Stimulated activated CD4-positive, alpha-beta T cell treated with anti-CD3 and anti-CD28 coated beads, Interleukin-4, amount 100 ng/mL, for 4 hours (primary cell): Measurements from ENCODE around the gene TBL1X.

ENCODE experiments used
- DNase-seq, 2 experiments: peaks; one replicate each; pipeline ENCODE4 v3.0.0-alpha.2; 2020

TBL1X gene

DNA sequence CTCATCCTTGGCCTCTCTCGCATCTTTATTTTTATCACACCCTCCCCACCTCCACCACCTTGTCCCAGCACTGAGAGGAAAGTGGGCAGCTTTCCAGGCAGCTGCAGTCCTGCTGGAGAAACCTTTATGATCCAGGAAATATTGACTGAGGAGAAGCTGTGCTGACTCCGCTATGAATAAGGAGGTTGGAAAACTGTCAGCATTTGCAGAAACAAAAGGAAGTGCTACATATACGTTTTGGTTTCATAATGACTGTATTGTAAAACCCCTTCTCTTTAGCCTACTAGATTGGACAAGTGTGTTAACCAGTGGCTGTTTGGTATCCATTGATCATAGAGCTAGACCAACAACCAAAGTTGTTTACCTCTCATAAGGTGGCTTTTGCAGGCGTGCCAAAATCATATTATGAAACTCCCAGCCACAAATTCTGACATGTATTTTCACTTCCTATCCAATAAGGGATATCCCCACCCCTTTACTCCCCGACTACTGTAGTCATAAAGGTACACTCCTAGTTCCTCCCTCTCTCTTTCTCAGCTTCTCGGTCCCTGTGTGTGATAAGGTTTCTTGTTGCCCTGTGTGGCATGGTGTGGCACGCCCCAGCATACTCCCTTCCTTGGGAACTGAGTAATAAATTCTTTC lies 212.4 kb downstream of the TBL1X start:
- DNase-seq: peak in 1 of 2 experiments; percentile 1

DNA sequence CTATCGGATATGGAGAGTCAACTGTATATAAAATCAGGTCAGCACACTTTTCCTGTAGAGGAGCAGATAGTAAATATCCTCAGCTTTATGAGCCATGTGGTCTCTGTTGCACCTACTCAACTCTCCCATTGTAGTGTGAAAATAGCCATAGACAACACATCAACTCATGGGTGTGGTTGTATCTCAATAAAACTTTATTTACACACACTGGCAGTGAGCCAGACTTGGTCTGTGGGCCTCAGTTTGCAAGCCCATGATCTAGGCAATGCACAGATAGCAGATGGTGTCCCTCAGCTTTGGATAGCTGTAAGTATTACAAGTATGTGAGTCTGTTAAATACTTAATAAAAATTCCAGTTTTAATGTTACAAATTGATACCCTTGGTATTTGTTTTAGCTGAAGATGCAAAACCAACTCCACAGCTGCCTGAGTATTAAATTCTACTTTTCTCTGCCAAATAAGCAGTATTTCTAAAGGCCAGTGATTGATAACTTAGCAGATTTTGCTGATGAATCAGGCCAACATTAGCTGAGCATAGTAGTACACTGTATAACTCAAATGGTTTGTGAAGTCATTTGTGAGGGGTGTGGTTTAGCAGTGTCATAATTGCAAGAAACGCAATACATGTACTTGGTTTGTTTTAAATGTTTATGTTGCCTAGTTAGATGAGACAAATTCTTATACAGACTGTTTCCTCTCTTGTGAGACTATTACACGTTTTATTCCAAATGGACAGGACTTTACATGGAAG lies 213.5 kb downstream of the TBL1X start:
- no peak for DNase-seq

DNA sequence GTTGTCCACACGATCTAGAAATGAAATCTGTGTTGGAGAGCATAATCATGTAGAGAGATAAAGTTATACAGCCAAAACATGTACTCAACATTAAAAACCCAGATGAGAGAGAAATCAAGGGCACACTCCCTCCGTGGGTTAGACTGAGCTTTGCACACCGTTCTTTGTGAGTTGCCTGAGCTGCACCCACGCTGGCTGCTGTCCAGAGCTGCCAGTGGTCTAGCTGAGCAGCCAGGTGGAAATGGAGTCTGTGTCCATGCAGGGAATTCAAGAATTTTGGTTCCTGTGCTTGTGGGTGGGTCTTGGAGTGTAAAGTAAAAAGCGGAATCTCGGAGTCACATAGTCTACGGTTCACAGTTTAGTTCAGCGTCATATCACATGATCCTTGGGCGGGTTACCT lies 216.2 kb downstream of the TBL1X start:
- no peak for DNase-seq

DNA sequence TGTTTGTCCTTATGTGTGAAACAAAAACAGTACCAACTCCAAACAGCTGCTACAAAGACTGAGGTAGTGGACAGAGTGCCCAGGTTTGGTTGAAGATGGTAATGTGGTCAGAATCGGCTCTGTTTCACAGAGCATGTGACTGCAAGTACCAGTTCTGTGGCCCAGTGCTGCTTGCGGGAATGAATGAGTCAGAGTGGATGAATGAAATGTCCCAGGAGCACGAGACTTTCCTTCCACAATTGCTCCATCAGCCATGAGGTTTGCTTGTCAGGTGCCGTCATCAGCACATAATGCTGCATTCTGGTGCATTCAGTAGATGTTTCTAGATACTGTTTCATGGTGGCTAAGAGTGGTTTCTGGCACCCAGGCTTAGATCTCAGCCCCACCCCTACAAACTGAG lies 216.6 kb downstream of the TBL1X start:
- DNase-seq: no peak

DNA sequence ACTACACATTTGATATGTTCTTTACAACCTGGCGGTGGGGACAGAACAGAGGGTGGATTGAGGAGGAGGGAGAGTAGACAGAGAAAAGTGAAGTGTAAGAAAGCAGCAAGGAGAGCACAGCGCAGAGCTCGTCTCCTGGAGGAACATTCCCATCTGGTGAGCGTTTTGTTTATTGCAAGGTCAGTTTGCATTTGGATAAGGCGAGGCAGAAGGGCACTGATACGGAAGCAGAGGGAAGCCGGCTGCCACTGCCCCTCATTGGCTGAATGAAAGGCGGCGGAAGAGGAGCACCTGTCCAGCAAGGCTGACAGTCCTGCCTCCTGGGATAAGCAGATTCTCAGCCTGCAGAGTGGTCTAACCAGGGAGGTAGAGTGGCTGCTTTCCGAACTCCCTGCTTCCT lies 217.6 kb downstream of the TBL1X start:
- no peak for DNase-seq

DNA sequence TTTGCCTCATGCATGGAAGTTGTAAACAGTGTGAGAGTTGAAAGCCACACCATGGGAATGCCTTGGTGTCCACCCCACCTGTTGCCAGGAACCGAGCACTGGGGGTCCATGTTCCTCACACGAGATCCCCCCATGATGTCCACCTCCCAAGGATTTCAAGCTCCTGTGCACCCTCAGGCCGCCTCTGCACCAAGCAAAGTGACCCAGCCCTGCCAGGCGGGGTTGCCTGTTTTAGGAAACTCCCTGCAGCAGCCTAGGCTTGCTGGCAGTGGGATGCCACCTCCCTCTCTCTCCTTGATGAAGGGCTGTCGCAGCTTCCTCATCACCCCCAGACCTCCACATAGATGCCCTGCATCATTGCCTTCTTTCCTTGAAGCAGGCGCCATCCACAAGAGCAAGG lies 218.0 kb downstream of the TBL1X start:
- no peak for DNase-seq

DNA sequence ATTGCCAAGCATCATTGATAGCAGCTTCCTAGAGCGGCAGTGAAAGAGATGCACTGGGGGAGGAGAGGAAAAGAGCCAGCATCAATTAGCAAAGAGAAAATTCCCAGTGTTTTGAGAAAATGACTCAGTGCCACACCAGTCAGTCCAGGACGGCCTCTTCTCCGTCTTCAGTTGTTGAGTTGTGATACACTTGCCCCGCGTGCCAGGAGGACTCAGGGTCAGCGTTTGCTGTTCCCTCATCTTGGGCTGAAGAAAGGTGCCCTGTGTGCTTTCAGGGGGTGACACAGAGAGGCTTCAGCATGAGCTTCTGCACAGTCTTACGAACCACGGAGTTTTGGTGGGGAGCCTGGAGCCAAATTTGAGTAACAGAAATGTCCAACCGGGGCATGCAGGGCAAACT lies 218.5 kb downstream of the TBL1X start:
- DNase-seq: no peak

DNA sequence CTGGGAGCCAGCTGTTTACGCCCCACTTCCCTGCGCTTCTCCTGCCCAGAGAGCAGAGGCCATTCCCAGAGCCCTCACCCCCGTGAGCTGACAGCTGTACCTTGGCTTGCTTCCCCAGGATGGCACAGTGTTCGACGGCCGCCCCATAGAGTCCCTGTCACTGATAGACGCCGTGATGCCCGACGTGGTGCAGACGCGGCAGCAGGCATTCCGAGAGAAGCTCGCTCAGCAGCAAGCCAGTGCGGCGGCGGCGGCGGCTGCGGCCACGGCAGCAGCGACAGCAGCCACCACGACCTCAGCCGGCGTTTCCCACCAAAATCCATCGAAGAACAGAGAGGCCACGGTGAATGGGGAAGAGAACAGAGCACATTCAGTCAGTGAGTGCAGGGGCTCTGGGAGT lies 223.0 kb downstream of the TBL1X start:
- no peak for DNase-seq

DNA sequence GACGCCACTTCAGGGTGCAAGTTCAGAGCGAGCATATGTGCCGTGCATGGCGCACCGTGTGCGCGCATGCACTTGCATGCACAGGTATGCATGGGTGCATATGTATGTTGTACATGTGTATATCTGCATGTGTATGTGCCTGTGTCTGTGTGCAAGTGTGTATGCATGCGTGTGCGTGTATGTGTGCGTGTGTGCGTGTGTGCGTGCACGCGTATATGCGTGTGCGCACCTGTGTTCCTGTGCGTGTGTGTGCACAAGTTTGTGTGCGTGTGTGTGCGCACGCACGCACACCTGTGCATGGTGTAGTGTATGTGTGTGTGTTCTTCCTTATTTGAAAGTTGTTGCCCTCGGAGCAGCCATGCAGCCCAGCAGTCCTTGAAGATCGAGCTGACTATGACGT lies 224.0 kb downstream of the TBL1X start:
- no peak for DNase-seq

DNA sequence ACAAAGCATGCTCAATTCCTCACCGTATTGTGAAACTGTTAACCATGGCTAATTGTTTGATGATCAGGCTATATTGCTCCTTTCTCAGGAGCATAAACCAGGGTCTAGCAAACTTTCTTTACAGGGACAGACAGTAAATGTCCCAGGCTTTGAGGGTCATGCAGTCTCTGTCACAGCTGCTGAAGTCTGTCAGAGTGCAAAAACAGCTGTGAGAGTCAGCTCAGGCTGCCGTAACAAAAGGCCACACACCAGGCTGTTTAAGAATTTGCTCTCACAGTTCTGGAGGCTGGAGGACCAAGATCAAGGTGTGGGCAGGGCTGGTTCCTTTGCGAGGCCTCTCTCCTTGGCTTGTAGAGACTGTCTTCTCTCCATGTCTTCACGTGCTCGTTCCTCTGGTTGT lies 225.2 kb downstream of the TBL1X start:
- no peak for DNase-seq

DNA sequence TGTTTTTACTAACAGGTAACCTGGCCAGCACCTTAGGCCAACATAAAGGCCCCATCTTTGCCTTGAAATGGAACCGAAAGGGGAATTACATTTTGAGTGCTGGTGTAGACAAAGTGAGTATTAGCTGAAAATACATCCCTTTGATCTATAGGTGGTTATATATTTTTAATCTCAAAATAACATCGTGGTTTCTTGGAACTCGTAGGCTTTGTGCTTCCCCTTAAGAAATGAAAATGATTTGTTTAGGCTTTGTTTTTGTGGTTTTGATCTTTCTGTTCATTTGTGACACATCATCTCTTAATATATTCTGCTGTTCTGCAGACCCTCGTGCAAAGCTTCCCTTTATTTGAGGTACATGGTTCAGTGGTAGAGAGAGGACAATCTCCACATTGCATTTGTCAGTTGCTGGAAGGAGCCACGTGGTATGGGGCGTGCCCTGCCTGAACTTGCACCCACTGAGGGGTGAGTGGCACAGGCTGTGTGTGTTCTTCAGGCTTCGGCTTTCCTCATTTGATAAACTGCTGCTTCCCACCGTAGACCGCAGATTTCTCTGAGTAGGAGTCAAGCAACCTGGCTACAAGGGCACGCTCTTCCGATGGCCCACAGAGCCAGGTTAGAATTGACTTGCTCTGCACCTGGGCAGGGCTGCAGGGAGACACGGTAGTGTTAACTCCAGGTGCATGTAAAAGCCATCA lies 228.6 kb downstream of the TBL1X start:
- no peak for DNase-seq

DNA sequence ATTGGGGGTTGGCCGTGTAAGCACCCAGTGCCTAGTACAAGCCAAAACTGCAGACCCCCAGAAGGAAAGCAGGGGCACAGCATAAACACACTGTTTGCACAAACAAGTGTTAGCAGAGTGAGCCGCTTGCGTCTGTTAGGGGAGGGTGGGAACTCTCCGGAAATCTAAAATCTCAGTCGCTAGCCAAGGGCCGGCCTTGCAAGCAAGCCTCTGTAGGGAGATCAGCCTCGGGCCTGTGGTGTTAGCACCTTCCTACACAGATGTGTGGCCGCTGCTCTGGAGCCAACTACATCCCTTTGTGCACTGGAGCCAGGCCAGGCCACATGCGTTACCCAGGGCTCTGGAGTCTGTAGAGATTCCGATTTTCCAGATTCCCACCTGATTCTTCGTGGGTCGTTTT lies 233.7 kb downstream of the TBL1X start:
- DNase-seq: no peak

DNA sequence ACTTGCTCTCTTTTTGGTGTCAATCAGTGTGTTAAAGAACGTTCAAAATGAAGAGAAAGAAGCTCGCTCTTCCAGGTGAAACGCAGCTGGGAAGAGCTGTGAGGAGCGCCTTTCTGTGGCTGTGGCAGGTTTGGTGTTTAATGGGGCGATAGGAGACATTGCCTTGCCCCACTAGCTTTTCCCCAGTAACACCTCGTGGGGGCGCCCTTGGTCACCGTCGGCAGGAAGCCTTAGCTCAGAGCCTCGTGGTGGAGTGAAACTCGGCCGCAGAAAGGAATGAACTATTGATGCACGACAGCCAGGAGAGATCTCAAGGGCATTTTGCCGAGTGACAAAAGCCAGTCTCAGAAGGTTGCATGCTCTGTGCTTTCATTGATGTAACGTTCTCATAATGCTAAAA lies 235.7 kb downstream of the TBL1X start:
- DNase-seq: no peak

DNA sequence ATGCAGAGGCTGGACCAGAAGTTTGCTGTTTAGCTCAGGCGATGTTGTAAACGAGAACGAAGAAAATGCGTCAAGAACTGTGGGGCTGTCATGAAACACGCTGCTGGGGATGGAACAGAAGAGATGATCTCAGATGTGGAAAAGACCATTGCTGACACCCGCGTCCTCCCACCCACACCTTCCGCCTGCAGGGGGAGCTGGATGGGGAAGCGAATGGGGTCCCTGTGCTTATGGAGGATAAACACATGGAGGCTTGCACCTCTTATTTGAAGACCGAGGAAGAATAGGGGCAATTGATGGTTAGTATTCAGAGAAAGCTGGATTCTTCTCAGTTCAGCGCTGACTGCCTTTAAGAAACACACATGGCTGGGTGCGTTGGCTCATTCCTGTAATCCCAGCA lies 236.9 kb downstream of the TBL1X start:
- DNase-seq: no peak

DNA sequence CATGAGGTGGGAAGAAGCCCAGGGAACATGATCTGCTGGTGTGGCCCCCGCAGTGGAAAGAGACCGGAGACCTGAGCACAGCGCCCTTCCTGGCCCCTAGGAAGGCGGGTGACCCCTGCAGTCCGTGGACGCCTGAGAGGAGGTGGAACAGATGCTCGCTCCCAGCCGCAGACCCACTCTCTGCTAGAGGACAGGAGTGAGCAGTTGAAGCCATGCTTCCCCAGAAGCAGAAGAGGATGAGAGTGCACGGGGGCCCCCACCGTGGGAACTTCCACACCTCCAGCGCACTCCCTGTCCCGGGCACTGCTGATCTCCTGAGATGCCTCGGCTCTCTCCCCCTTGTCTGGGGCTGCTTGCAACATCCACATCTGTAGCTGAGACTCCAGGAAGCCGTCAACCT lies 238.5 kb downstream of the TBL1X start:
- no peak for DNase-seq

DNA sequence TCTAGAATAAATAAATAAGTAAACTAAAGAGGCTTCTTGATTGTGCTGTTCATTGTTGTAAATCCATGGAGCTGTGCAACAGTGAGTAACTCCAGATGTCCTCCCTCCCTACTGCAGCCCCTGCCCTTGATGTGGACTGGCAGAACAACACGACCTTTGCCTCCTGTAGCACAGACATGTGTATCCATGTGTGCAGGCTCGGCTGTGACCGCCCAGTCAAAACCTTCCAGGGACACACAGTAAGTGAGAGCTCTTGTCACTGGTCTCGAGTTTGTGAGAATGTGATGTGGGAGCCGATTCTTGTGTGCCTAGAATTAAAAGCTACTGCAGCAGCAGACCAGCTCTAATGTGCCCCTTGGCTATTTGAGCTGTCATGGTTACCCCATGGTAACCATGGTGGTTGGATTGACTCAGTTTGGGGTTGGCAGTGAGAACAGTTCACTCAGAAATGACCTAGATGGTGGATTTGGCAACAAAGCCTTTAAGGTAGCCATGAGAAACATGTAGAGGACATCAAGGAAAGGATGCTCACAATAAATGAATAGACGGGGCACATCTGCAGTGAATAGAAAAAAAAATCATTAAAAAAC lies 240.1 kb downstream of the TBL1X start:
- no peak for DNase-seq

DNA sequence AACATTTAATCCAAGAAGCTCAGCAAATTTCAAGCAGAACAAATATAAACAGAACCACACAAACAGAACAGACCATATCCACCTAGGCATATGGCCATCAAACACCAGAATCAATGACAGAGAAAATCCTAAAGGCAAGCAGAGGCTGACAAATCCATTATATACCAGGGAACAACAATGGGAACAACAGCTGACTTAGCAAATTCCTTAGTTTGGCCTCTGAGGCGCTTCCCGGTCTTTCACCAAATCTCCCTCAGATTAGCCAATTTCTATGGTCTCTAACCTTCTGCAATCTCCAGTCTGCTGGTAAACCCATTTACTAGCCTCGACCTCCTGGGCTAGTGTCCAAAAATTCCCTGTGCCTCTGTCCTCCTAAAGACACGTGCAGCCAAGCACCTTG lies 241.6 kb downstream of the TBL1X start:
- no peak for DNase-seq

DNA sequence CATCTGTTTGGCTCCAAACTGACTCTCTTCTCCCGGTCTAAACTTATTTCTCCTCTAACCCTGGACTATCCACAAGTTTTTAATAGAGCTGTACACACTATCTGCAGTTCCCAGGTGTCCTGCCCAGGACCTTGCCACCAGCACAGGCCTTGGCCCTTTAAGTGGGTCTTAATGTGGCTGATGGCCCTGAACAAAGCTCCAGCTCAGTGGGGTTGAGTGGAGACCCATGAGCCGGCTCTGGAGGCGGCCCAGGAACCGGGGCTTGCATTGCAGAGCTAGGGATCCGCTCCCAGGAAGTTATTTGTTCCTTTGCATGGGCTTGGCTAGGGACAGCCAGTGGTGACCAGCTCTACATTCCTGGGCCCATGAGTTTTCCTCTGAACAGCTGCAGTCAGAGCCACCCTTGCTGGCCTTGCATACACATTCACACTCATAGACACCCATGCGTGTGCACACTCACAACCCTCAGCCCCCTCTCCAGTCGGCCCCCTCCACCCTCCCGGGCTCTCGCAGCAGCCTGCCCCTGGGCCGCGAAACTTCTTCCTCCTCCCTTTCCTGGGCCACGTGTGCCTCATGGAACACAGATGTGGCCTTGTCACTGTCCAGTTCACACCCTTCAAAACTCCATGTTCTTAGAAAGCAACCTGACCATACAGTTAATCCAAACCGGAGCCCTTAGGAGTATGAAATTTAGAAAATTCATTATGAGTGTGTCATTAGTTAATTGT lies 242.6 kb downstream of the TBL1X start:
- DNase-seq: no peak

DNA sequence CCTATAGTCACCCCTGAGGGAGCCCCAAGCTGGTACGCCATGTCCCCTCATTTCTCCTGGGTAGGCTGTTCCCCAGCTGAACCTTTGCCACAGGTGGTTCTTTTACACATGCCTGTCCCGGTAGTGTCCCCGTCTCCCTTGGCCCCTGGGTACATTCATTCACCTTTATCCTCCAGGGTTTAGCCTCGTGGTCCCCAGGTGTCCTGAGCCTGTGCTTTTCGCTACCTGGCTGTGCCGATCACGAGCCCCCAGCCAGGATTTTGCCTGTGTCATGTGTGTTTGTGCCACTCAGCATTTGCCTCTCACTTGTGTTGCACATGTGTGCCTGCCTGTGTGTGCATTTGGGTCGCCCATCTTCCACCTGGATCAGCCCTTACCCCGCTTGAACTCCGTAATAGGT lies 243.2 kb downstream of the TBL1X start:
- DNase-seq: no peak

DNA sequence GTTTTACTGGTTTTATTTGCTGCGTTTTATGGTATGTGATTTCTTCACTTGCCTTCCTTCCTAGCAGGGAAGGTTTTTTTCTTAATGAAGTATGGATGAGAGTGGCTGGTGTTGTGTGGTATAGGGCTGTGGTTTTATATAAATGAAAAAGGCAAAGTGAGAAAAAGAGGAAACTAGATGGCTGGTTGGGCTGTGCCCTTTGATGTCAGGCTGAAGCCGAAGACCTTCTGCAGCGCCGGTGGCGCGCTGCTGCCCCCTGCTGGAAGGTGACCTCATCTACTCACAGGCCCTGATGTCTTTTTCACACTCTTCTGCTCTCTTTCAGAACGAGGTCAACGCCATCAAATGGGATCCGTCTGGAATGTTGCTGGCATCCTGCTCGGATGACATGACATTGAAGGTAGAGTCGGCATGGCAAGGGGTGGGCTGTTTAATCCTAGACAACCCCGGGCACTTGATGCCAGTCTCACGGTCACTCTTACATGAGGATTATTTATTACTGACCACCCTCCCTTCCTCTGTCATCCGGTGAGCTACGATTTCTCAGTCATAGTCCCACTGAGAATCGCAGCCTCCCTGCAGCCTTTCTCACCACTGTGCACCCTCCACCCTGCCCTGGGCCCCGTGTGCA lies 244.2 kb downstream of the TBL1X start:
- peak; percentile 61 to 73 for DNase-seq

DNA sequence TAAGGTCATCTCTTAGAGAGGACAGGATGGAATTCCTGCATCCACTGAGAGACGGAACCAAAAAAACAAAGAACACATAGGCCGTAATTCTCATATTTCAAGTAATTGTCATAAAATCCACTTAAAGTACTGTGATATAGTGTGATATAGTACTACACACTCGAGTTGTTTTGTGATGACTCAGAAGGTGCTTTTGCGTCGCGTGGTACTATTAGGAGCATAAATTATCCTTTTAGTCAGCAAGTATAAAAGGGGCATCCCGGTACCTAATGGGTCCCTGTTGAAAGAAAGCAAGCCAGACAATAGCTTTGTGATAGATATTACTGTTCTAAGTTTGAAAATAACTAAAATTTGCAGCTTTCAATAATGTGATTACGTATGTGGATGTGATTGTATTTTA lies 245.5 kb downstream of the TBL1X start:
- no peak for DNase-seq

DNA sequence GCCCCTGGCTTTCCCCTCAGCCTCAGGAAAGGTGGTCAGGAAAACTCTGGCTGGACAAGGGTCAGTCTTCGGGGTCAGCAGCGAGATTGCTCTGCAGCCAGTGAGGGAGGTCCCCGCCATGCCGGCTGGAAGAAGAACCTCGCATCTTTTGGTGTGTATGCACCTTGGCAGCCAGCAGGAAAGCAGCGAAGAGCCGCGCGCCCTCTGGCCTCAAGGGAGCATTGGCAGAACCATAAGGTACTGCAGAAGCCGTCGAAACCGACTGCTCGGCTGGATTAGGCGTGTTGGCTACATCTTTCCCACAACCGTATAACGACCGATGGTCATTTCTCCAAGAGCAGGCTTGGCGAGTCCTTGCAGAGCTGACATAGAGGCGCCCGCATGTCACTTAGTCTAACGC lies 252.5 kb downstream of the TBL1X start:
- DNase-seq: no peak

DNA sequence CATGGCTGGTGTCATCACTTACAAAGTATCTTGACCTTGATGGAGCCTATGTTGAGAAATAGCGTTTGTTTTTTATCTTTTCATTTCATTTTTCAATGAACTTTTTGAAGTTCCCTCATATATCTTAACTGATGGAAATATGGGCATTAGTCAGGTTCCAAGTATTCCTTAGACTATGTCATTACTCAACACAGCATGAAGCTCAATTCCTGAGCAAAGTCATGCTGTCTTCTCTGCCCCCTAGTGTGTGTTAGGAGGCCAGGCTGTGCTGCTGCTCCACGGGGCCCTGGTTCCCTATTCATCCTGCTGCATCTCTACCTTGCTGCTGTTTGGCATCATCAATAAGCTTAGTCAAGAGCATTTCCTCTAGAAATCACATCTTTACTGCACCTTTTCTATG lies 259.9 kb downstream of the TBL1X start:
- DNase-seq: no peak
